GM19397 (cell line): ENCODE data around the gene TMEM256.

Experiments used
- ATAC-seq: cut with Tn5 transposase; IDR thresholded peaks from one replicate; pipeline ENCODE4 v1.9.1; 2021; ENCODE audit warnings: mild to moderate bottlenecking, moderate library complexity; ENCODE audit not compliant: unreplicated experiment

TMEM256 gene

GRCh38 chr17:7403977-7404736, at the start of gene TMEM256:
Gene TMEM256, minus strand, starts transcription at chr17:7404097. Its CDS starts 13 bp downstream, at chr17:7404084.
- peak; percentile 90 for ATAC-seq

GRCh38 chr17:7448461-7448860, 44.6 kb upstream of the TMEM256 start:
- ATAC-seq: no peak

DNA sequence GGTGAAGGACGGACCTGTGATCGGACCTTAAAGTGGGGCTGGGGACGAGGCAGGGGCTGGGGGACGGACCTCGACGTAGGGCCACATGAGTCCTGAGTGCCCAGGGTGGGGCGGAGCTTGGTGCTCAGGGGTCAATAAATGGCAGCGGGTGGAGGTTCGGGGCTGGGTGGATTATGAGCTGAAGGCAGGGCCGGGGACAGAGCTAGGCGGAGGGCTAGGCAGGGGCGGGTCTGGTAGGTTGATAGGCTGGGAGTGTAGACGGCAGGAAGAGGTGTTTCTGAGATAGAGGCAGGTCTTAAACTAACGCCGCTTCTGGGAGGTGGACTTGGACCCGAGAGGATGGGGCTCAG, 41.7 kb upstream of the TMEM256 start:
- no peak for ATAC-seq

- peak; percentile 67 for ATAC-seq
These were observed 41.1 kb upstream of the TMEM256 start, which contains the start of gene CHRNB1 for GRCh38 chr17:7444682-7445618. Gene CHRNB1, plus strand, starts transcription at chr17:7445061. Its CDS starts 67 bp downstream, at chr17:7445128.

- no peak for ATAC-seq
These were observed 39.9 kb upstream of the TMEM256 start for GRCh38 chr17:7443499-7444485.

- ATAC-seq: no peak
These were observed 38.2 kb upstream of the TMEM256 start for GRCh38 chr17:7442142-7442541.

DNA sequence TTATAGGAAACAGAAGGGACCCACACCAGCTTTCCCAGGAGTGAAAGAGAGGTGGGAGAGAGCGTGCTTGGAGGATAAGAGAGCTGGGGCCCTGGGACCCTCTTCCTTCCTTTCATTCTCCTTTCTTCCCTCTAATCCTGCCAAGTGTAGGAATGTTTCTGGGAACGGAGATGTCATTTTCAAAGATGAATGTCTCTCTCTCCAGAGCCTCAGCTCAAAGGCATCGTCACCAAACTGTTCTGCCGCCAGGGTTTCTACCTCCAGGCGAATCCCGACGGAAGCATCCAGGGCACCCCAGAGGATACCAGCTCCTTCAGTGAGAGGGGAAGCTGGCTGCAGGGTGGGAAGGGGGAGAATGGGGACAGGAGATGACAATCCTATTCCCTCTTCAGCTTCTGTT, 37.4 kb upstream of the TMEM256 start:
- no peak for ATAC-seq

- no peak for ATAC-seq
These were observed 36.9 kb upstream of the TMEM256 start for GRCh38 chr17:7440834-7441195.

GRCh38 chr17:7440113-7440833, 36.4 kb upstream of the TMEM256 start:
- no peak for ATAC-seq

- ATAC-seq: no peak
These were observed 35.7 kb upstream of the TMEM256 start, which contains the start of gene FGF11 for GRCh38 chr17:7439462-7440112. Gene FGF11, plus strand, starts transcription at chr17:7439512. Its CDS starts 109 bp downstream, at chr17:7439621.

GRCh38 chr17:7438656-7439460, 35.0 kb upstream of the TMEM256 start:
- ATAC-seq: no peak

DNA sequence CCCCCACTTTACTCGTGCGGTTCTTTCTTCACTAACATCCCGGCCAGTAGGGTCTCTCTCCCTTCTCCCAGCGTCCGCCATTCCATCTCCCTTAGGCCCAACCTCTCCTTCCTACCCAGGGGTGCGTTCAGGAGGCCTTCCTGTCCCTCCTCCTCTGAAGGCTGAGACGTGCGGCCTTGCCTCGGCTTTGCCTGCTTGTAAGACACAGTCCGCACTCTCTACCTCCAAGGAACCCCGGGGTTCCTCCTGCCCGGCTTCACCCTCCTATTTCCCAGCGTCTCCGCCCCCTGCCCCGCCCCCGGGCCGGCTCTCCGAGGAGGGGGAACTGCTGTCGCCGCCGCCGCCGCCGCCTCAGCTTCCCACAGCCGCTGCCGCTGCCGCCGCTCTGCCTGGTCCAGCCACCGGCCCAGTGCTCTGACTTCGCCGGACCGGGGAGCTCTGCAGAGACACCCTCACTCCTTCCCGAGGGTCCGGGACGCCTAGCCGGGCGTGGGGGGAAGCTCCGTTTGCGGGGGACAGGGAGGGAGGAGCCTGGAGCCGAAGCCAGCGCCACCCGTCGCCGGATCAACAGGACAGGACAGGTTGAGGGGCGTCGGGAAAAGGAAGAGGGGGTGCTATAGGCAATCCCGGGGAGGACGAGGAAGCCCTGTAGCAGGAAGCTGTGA, 34.2 kb upstream of the TMEM256 start:
- ATAC-seq: no peak

- ATAC-seq: no peak
These were observed 33.5 kb upstream of the TMEM256 start for GRCh38 chr17:7437369-7437863.

DNA sequence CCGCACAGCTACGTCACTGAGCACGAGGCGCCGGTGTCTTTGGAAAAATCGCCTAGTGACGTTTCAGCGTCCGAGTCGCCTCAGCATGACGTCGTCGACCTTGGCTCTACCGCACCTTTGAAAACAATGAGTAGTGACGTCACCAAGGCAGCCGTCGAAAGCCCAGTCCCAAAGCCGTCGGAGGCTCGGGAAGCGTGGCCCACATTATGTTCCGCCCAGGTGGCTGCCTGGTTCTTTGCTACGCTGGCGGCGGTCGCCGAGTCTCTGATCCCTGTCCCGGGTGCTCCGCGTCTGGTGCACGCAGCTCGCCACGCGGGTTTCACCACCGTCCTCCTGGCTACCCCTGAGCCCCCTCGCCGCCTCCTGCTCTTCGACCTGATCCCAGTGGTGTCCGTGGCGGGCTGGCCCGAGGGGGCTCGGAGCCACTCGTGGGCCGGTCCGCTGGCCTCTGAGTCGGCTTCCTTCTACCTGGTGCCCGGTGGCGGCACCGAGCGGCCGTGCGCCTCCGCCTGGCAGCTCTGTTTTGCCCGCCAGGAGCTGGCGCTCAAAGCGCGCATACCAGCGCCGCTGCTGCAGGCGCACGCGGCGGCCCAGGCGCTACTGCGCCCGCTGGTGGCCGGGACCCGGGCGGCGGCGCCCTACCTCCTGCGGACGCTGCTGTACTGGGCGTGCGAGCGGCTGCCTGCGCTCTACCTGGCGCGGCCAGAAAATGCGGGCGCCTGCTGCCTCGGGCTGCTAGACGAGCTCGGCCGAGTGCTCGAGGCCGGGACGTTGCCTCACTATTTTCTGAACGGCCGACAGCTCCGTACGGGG, 32.9 kb upstream of the TMEM256 start:
- ATAC-seq: no peak

DNA sequence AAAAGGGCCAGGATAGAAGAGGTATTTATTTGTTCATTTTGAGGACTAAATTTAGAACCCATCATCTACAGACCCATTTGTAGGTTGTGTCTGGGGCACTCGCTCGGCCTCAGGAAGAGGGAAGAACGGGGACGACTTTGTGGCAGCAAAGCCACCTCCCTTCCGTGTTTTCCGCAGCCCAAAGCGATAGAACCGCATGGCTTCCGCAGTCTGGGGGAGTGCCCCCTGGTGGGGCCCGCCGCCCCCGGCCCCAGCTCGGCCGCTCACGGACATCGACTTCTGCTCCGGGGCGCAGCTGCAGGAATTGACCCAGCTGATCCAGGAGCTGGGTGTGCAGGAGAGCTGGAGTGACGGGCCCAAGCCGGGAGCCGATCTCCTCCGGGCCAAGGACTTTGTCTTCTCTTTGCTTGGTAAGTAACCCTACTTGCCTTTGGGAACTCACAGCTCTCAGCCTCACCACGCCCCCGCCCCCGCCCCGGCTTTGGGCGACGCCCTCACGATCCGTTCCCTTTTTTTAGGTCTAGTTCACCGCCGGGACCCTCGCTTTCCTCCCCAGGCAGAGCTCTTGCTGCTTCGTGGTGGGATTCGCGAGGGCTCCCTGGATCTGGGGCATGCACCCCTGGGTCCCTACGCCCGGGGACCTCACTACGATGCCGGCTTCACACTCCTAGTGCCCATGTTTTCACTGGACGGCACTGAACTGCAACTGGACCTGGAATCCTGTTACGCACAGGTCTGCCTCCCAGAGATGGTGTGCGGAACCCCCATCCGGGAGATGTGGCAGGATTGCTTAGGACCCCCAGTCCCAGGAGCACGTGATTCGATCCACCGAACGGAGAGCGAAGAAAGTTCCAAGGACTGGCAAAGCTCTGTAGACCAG, 32.0 kb upstream of the TMEM256 start:
- ATAC-seq: peak; percentile 12

GRCh38 chr17:7432296-7432695, 28.4 kb upstream of the TMEM256 start:
- no peak for ATAC-seq
